Tibial nerve (tissue), 4 donors: ENCODE measurements around the gene PAPPA. TPM values are rescaled to one million over a fixed set of nuclear protein-coding genes. Genes with fewer than 3 reads are reported as not detected.

Experiments used
- DNase-seq, 2 donors: peaks; one replicate each; pipeline ENCODE4 v3.0.0-alpha.2; 2019; ENCODE audit warnings: low spot score in 2 of 2
- H3K27ac ChIP-seq, 4 donors: fragments of 200-600 bp; sonication (generic) in 3 of 4; one replicate each; pipeline ENCODE4 v1.5.1; 2017 to 2019; ENCODE audit warnings: mild to moderate bottlenecking in 1 of 4
- H3K27me3 ChIP-seq, 2 donors: fragments of 200-600 bp; sonication (generic) in 1 of 2; one replicate each; pipeline versions ENCODE4 v1.5.1 to v1.6.0; 2017 to 2019
- H3K36me3 ChIP-seq, 3 donors: fragments of 200-600 bp; sonication (generic); one replicate each; pipeline ENCODE4 v1.5.1; 2018 to 2019
- H3K4me1 ChIP-seq, 4 donors: fragments of 200-600 bp; sonication (generic) in 3 of 4; one replicate each; pipeline ENCODE4 v1.5.1; 2017 to 2019
- H3K4me3 ChIP-seq, 4 donors: fragments of 200-600 bp; sonication (generic) in 3 of 4; one replicate each; pipeline ENCODE4 v1.5.1; 2017 to 2019; ENCODE audit warnings: mild to moderate bottlenecking in 1 of 4, moderate library complexity in 1 of 4
- H3K9me3 ChIP-seq, 4 donors: fragments of 200-600 bp; sonication (generic) in 3 of 4; one replicate each; pipeline ENCODE4 v1.5.1; 2017 to 2019
- EP300 ChIP-seq, 2 donors: sonication (generic); formaldehyde crosslinking; IDR thresholded peaks; one replicate each; pipeline ENCODE4 v1.6.1; 2017; ENCODE audit warnings: antibody characterized with exemption in 2 of 2, mild to moderate bottlenecking in 1 of 2
- POLR2A ChIP-seq, 2 donors: fragments of 450-650 bp; IDR thresholded peaks; one replicate each; pipeline ENCODE4 v1.6.1; 2017; ENCODE audit warnings: antibody characterized with exemption in 2 of 2, mild to moderate bottlenecking in 2 of 2, moderate library complexity in 2 of 2
- WGBS, 2 donors: methylation state at CpG; one replicate each; pipeline ENCODE4 v1.1.5; 2018; 5-methylcytosine and 5-hydroxymethylcytosine counted together
- total RNA-seq, 4 donors: library from RNA; depleted of rRNA; stranded (reverse); fragments of >200 nt; gene quantifications; one replicate each; pipeline ENCODE4 v1.1.0, GENCODE V29; 2016
- TF ChIP-seq, protein P1 (sequence below), 5 experiments: fragments of 200-600 bp in 3 of 5; fragments of 450-650 bp in 2 of 5; sonication (generic) in 3 of 5; IDR thresholded peaks; one replicate each; pipeline ENCODE4 v1.5.1; 2016 to 2019; ENCODE audit warnings: antibody characterized with exemption in 5 of 5, mild to moderate bottlenecking in 3 of 5, moderate library complexity in 2 of 5

PAPPA gene
- total RNA-seq, 4 donors from 2014 or later, result 1.0 to 8.1 (median 4.0) TPM

DNA sequence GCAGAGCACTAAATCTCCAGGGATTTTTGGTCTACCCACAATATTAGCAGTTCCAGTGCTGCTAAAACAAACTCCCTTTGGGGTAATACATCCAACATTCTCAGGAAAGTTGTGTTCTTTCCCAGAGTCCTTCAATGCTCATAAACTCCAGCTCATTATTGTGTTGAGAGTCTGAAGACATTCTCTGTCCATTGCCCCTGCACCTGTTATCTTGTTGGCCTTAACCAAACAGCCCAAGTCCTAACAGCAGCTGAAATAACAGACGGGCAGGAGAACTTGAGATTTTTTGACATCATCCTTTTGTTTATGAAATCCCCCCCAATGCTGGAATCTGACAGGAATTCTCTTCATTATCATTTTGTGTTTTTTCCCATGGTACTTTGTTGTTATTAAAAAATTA is 110.8 kb downstream of the PAPPA start:
- Histone ChIP-seq H3K27ac (no peak overlapping the region), H3K4me1 (no peaks in the 10 kb centered on the region), H3K9me3 (no peaks in the 10 kb centered on the region), H3K27me3 (no peaks in the 10 kb centered on the region), H3K36me3 (no peaks in the 10 kb centered on the region), H3K4me3 (no peak overlapping the region)
- WGBS, 2 donors, result 53 to 66% methylated on average over 1 of the region's 1 CpG
- DNase-seq, result no peak
- TF ChIP-seq, protein P1, sequence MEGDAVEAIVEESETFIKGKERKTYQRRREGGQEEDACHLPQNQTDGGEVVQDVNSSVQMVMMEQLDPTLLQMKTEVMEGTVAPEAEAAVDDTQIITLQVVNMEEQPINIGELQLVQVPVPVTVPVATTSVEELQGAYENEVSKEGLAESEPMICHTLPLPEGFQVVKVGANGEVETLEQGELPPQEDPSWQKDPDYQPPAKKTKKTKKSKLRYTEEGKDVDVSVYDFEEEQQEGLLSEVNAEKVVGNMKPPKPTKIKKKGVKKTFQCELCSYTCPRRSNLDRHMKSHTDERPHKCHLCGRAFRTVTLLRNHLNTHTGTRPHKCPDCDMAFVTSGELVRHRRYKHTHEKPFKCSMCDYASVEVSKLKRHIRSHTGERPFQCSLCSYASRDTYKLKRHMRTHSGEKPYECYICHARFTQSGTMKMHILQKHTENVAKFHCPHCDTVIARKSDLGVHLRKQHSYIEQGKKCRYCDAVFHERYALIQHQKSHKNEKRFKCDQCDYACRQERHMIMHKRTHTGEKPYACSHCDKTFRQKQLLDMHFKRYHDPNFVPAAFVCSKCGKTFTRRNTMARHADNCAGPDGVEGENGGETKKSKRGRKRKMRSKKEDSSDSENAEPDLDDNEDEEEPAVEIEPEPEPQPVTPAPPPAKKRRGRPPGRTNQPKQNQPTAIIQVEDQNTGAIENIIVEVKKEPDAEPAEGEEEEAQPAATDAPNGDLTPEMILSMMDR (IDR thresholded peaks at IDR 0.05), result no peak
- TF ChIP-seq POLR2A (IDR thresholded peaks at IDR 0.05) (no peak), EP300 (IDR thresholded peaks at IDR 0.05) (no peak)

DNA sequence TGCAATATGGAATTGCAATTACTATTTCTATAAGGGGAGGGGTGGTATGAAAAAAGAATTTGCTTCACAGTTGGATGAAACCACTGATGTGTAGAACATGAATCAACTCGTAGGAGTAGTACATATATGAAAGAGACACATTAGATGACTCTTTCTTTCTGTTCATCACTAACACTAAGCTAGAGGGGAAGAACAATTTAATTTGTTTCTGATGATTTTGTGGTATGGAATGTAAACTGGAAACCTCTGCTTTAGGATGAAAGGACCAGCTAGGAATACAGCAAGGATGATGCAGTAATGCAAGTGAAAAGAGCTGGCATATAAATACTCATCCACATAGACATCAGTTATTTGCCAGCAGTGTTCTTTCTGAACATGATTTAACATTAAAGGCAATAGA is 113.4 kb downstream of the PAPPA start:
- DNase-seq, result no peak
- TF ChIP-seq POLR2A (IDR thresholded peaks at IDR 0.05) (no peak), EP300 (IDR thresholded peaks at IDR 0.05) (no peak)
- TF ChIP-seq, protein P1 (IDR thresholded peaks at IDR 0.05), result no peak
- Histone ChIP-seq H3K36me3 (no peaks in the 10 kb centered on the region), H3K27ac (no peak overlapping the region), H3K27me3 (no peaks in the 10 kb centered on the region), H3K4me3 (no peak overlapping the region), H3K4me1 (no peaks in the 10 kb centered on the region), H3K9me3 (no peaks in the 10 kb centered on the region)
- WGBS, 2 donors, result 71 to 76% methylated on average over 1 of the region's 1 CpG

DNA sequence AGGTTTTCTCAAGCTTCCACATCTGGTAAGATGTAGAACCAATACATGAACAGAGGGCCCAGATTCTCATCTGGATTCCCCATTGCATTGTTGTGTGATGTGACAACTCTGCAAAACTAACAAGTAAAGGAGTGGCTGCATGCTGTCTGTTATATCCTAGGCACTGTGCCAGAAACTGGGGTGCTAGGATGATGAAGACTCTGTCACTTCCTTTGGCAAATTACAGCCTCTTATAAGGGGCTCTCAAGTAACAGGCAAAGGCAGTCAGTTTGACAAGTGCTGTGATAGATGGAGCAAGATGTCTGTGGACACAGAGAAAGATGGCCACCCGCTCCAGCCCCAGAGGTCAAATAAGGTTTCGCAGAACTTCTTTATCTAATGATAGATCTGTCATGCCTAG is 115.7 kb downstream of the PAPPA start:
- TF ChIP-seq, protein P1 (IDR thresholded peaks at IDR 0.05), result no peak
- TF ChIP-seq EP300 (IDR thresholded peaks at IDR 0.05) (no peak), POLR2A (IDR thresholded peaks at IDR 0.05) (no peak)
- no peaks in the 10 kb centered on the region for H3K9me3 ChIP-seq
- no peak overlapping the region for H3K4me3 ChIP-seq
- no peaks in the 10 kb centered on the region for H3K4me1 ChIP-seq
- H3K27ac ChIP-seq, result no peak overlapping the region
- DNase-seq, result no peak
- no peaks in the 10 kb centered on the region for H3K27me3 ChIP-seq
- no peaks in the 10 kb centered on the region for H3K36me3 ChIP-seq
- 90 to 91% methylated on average over 2 of the region's 2 CpGs for WGBS, 2 donors

DNA sequence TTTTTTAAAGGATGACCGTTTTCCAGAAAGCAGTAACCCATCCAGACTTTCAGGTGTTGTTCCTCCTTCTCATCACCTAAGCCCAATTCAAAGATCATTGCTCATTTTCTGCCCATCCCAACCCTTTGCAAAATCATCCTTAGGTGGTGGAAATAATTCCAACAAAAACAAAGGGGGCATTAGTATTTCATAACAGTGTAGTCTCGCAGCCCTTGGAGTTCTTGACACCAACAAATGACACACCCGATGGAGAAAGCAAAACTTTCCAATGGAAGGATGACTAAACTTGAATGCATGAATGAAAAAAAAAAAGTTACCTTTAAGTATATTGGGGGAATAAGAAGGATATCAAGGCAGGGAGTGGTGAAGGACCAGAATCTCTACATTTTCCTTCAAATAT is 117.0 kb downstream of the PAPPA start:
- Histone ChIP-seq H3K27ac (no peak overlapping the region), H3K4me1 (peaks cover 0 to under 1% (median 0%) of the 10 kb centered on the region in 4 donors), H3K4me3 (no peak overlapping the region), H3K9me3 (no peaks in the 10 kb centered on the region), H3K27me3 (no peaks in the 10 kb centered on the region), H3K36me3 (no peaks in the 10 kb centered on the region)
- DNase-seq, result no peak
- 86 to 90% methylated on average over 3 of the region's 3 CpGs for WGBS, 2 donors
- TF ChIP-seq, protein P1 (IDR thresholded peaks at IDR 0.05), result no peak
- TF ChIP-seq POLR2A (IDR thresholded peaks at IDR 0.05), result no peak
- no peak for TF ChIP-seq EP300 (IDR thresholded peaks at IDR 0.05)

DNA sequence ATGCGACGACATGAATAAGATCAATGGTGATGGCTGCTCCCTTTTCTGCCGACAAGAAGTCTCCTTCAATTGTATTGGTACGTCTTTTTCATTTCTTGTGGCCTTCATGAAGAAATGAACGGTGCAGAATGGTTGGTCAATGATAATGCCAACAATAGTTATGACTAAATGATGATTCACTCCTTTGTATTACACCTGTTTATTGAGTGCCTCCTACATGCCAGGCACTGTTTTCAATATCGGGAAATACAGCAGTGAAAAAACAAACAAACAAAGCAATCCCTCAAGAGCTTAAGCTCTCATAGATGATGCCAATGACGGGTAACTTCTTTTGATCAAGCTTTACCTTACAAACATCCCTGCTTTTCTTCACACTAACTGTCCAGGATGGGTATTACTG is 117.7 kb downstream of the PAPPA start:
- TF ChIP-seq POLR2A (IDR thresholded peaks at IDR 0.05) (no peak), EP300 (IDR thresholded peaks at IDR 0.05) (no peak)
- TF ChIP-seq, protein P1 (IDR thresholded peaks at IDR 0.05), result no peak
- Histone ChIP-seq H3K4me3 (no peak overlapping the region), H3K27ac (no peak overlapping the region), H3K27me3 (no peaks in the 10 kb centered on the region), H3K4me1 (peaks cover 0 to 8% (median 0%) of the 10 kb centered on the region in 4 donors), H3K36me3 (no peaks in the 10 kb centered on the region), H3K9me3 (no peaks in the 10 kb centered on the region)
- no peak for DNase-seq
- 89 to 90% methylated on average over 7 of the region's 7 CpGs for WGBS, 2 donors
